KOPT-K1 (cell line): ENCODE data around the gene NEMP1.
"Not testable (repeated sequence)": the region's sequence is repeated elsewhere in the genome, so short reads cannot be mapped to it uniquely, and the experiment has no call there.

Experiments
- H3K27ac ChIP-seq: fragments of 200-600 bp; sonication (generic); 2 replicates; pipeline ENCODE4 v1.5.1; 2016; ENCODE audit warnings: antibody characterized with exemption, mild to moderate bottlenecking, low read depth, low read length; ENCODE audit not compliant: poor library complexity, severe bottlenecking
- H3K36me3 ChIP-seq: fragments of 200-600 bp; sonication (generic); 2 replicates; pipeline ENCODE4 v1.5.1; 2017; ENCODE audit warnings: antibody characterized with exemption, mild to moderate bottlenecking, low read length, moderate library complexity; ENCODE audit not compliant: insufficient read depth
- H3K9me3 ChIP-seq: fragments of 200-600 bp; sonication (generic); 2 replicates; pipeline ENCODE4 v1.5.1; 2017; ENCODE audit warnings: antibody characterized with exemption, low read length, mild to moderate bottlenecking; ENCODE audit not compliant: insufficient read depth, poor library complexity, severe bottlenecking

The NEMP1 gene

DNA sequence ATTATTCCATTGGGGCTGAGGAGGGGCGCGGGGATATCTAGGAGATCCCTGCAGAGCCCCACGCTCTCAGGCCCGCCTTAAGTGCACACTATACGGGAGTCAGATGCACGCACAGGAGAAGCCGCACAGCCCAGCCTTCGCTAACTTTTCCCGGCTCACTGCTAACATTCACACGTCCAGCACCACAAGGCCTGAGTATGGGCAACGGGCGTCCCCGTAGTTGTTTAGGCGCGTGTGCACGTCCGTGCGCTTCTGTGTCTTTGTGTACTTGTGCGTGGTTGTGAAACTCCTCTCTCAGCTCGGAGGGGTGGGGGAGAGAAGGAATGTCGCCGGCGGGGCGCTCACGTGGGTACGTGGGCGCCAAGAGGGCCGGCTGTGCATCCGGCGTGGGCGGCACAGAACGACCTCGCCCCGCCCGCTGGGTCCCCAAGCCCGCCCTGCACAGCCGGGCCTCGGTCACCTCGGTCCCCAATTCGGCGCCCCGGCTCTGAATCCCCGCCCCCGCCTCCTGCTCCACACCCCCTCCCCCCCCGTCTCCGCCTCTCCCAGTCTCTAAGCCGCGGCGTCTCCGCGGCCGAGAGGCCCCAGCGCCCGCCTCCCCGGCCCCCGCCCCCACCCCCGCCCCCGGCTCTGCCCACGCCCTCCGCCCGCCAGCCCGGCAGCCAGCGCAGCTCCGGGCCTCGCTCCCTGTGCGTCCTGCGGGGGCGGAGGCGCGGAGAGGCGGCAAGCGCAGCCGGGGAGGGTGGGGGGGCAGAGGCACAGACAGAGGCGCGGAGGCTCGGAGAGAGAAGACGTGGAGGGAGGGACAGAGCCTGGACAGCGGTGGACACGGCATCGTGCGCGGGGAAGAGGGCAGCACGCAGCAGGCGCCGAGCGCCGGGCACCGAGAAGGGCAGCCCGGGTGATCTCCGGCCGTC lies 10.0 kb upstream of the NEMP1 start, which contains the start of gene NAB2:
NAB2 (plus strand) TSS at position 761 of the 917 bp plus-strand sequence. CDS start 158 bp downstream, outside the sequence.
- Histone ChIP-seq H3K27ac (peak within 1 kb of the TSS; percentile 92), H3K9me3 (no peaks in the 10 kb centered on the region), H3K36me3 (peaks cover 27% of the 10 kb centered on the region)

DNA sequence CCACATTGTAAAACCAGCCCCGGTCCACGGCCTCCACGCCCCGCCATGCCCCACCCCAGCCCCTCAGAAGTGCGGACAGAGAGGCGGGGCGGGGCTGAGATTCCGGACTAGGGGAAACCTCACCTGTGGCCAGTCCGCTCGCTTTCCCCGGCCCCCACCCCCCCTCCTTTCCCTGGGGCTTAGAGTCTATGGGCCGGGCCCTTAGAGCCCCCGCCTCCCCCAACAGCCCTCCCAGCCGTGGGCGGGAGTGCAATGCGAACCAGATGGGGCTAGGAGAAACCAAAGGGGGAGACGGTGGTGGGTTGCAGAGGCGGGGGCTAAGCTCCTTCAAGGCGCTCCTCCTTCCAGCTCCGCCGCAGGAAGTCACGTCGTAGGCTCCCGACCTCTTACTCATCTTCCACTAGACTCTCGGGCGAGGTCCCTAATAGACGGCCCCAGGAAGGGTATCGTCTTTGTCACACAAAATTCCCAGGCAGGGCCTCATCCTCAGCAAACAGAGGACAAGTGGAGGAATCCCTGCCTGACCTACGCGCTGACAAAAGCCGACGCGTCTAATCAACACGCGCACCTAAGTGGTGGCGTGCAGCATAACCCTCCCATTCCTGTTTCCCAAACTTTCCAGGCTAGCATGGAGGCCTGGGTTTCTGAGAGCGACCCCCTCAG lies 9.2 kb upstream of the NEMP1 start:
- no peaks in the 10 kb centered on the region for H3K9me3 ChIP-seq
- H3K27ac ChIP-seq, result peak overlapping the region; percentile 92
- H3K36me3 ChIP-seq, result peaks cover 19% of the 10 kb centered on the region

- Histone ChIP-seq H3K9me3 (no peaks in the 10 kb centered on the region), H3K36me3 (peaks cover 12% of the 10 kb centered on the region), H3K27ac (peak overlapping the region; percentile 92)
Measured at GRCh38 chr12:57087010-57087690, 8.6 kb upstream of the NEMP1 start.

GRCh38 chr12:57086493-57087009 lies 8.0 kb upstream of the NEMP1 start:
- Histone ChIP-seq H3K36me3 (peaks cover 6% of the 10 kb centered on the region; the same call in 1 of the 2 replicates), H3K27ac (peak overlapping the region; percentile 92), H3K9me3 (no peaks in the 10 kb centered on the region)

GRCh38 chr12:57085999-57086492 lies 7.5 kb upstream of the NEMP1 start:
- Histone ChIP-seq H3K9me3 (no peaks in the 10 kb centered on the region), H3K36me3 (0 out of 2 replicates have a peak, but pooled peaks cover 1% of the 10 kb centered on the region), H3K27ac (peak overlapping the region; percentile 92)

GRCh38 chr12:57080855-57081254 lies 2.3 kb upstream of the NEMP1 start:
- Histone ChIP-seq H3K9me3 (no peaks in the 10 kb centered on the region), H3K27ac (no peak overlapping the region), H3K36me3 (peaks cover 8% of the 10 kb centered on the region)

GRCh38 chr12:57079821-57080220 lies 1.2 kb upstream of the NEMP1 start:
- peaks cover 10% of the 10 kb centered on the region for H3K36me3 ChIP-seq
- H3K27ac ChIP-seq, result peak overlapping the region; percentile 64
- no peaks in the 10 kb centered on the region for H3K9me3 ChIP-seq

- H3K9me3 ChIP-seq, H3K27ac ChIP-seq: not testable (repeated sequence)
- H3K36me3 ChIP-seq, result peaks cover 59% of the 10 kb centered on the region
Measured at GRCh38 chr12:57073566-57074450, 4.8 kb downstream of the NEMP1 start.

DNA sequence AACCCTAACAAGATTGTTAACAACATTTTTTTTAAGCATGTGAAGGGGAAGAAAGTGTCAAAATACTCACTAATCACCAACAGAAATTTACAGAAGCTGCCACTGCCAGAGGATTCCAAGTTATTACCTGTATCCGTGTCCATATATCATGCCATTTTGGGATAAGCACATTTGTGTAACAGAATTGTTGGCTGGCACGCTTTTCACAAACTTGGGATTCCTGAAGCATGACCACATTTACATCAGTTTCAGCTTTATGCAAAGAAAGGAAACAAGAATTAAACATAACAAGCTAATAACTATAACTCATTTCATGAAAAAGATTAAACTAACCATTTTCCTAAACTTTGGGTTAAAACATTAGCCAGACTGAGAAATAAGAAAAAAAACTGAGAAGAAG lies 5.9 kb downstream of the NEMP1 start:
- Histone ChIP-seq H3K9me3 (no peaks in the 10 kb centered on the region), H3K36me3 (peaks cover 71% of the 10 kb centered on the region), H3K27ac (no peak overlapping the region)

- H3K9me3 ChIP-seq, result peaks cover 11% of the 10 kb centered on the region
- H3K36me3 ChIP-seq, result peaks cover 88% of the 10 kb centered on the region
- peak overlapping the region; percentile 4 for H3K27ac ChIP-seq
Measured at GRCh38 chr12:57069523-57069922, 9.1 kb downstream of the NEMP1 start.

DNA sequence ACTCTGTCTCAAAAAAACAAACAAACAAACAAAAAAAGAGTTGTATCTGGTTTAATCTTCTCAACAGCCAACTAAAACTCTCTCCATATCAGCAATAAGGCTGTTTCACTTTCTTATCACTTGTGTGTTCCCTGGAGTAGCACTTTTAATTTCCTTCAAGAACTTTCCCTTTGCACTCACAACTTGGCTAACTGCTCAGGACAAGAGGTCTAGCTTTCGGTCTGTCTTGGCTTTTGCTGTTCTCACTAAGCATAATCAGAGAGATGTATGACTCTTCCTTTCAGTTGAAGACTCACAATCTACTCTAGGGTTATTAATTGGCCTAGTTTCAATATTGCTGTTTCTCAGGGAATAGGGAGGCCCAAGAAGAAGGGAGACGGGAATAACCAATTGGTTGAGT lies 12.3 kb downstream of the NEMP1 start:
- peaks cover 11% of the 10 kb centered on the region for H3K9me3 ChIP-seq
- H3K36me3 ChIP-seq, result peaks cover 97% of the 10 kb centered on the region
- no peak overlapping the region for H3K27ac ChIP-seq

- Histone ChIP-seq H3K27ac (peak overlapping the region; percentile 44), H3K9me3 (peaks cover 11% of the 10 kb centered on the region), H3K36me3 (peaks cover 97% of the 10 kb centered on the region)
Measured at GRCh38 chr12:57063991-57064685, 14.5 kb downstream of the NEMP1 start.

- Histone ChIP-seq H3K9me3 (peaks cover 6% of the 10 kb centered on the region), H3K36me3 (peaks cover 90% of the 10 kb centered on the region)
Measured at GRCh38 chr12:57058454-57058853, 20.1 kb downstream of the NEMP1 start.

More at GRCh38 chr12:57058454-57058853, 20.1 kb downstream of the NEMP1 start:
- no peak overlapping the region for H3K27ac ChIP-seq
